ENCODE measurements around the gene STYXL1. TPM values are rescaled to one million over a fixed set of nuclear protein-coding genes. Genes with fewer than 3 reads are reported as not detected.
A peak's percentile ranks its signal among the peaks of the same experiment; 100 is the strongest.

Gene STYXL1
- total and polyA plus RNA-seq, 2 experiments from 2014 or later: 56.3 to 70.1 TPM

DNA sequence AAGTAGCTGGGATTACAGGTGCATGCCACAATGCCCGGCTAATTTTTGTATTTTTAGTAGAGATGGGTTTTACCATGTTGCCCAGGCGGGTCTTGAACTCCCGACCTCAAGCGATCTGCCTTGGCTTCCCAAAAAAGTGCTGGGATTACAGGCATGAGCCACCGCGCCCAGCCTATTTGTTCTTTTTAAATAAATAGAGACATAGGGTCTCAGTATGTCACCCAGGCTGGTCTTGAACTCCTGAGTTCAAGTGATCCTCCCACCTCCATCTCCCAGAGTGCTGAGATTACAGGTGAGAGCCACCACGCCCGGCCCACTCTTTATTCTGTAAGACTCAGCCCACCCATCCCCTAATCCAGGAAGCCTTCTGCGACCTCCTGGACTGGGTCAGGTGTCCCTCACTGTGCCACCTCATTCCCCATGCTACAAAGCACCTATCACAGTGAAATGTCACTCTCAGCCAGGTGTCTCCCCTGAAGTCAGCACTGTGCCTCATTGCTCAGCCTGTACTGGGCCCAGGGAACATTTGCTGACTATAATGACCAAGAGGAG is 56.2 kb downstream of the STYXL1 start:
- WGBS (ENCODE audit: low lambda C conversion rate, missing lambda C conversion rate): 98% methylated on average over 9 of the region's 9 CpGs
- H4K20me1 ChIP-seq (ENCODE audit: insufficient read depth, poor library complexity, severe bottlenecking): no peaks in the 10 kb centered on the region
- H3K79me2 ChIP-seq: no peaks in the 10 kb centered on the region
- peak overlapping the region; percentile 33 for H3K4me2 ChIP-seq
- TF ChIP-seq EZH2 (IDR thresholded peaks at IDR 0.05; ENCODE audit: borderline replicate concordance) (no peak), EZH2phosphoT487 (IDR thresholded peaks at IDR 0.05; ENCODE audit: low read depth, severe bottlenecking, unreplicated experiment) (no peak)
- TF ChIP-seq, protein P1, sequence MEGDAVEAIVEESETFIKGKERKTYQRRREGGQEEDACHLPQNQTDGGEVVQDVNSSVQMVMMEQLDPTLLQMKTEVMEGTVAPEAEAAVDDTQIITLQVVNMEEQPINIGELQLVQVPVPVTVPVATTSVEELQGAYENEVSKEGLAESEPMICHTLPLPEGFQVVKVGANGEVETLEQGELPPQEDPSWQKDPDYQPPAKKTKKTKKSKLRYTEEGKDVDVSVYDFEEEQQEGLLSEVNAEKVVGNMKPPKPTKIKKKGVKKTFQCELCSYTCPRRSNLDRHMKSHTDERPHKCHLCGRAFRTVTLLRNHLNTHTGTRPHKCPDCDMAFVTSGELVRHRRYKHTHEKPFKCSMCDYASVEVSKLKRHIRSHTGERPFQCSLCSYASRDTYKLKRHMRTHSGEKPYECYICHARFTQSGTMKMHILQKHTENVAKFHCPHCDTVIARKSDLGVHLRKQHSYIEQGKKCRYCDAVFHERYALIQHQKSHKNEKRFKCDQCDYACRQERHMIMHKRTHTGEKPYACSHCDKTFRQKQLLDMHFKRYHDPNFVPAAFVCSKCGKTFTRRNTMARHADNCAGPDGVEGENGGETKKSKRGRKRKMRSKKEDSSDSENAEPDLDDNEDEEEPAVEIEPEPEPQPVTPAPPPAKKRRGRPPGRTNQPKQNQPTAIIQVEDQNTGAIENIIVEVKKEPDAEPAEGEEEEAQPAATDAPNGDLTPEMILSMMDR (IDR thresholded peaks at IDR 0.05; ENCODE audit: poor library complexity): no peak
- no peak for DNase-seq (ENCODE audit: low spot score)
- H3K4me1 ChIP-seq (ENCODE audit: insufficient read depth): peaks cover 8% of the 10 kb centered on the region
- no peaks in the 10 kb centered on the region for H3K9me2 ChIP-seq (replicated peaks; ENCODE audit: insufficient read depth)
- H3K27me3 ChIP-seq: no peaks in the 10 kb centered on the region
- no peak overlapping the region for H3K27ac ChIP-seq
- no peaks in the 10 kb centered on the region for H3K9me3 ChIP-seq (ENCODE audit: low read depth)
- no peak overlapping the region for H2AFZ ChIP-seq
- no peak overlapping the region for H3K4me3 ChIP-seq
- no peaks in the 10 kb centered on the region for H3K36me3 ChIP-seq (replicated peaks; ENCODE audit: insufficient read depth, low read depth)

DNA sequence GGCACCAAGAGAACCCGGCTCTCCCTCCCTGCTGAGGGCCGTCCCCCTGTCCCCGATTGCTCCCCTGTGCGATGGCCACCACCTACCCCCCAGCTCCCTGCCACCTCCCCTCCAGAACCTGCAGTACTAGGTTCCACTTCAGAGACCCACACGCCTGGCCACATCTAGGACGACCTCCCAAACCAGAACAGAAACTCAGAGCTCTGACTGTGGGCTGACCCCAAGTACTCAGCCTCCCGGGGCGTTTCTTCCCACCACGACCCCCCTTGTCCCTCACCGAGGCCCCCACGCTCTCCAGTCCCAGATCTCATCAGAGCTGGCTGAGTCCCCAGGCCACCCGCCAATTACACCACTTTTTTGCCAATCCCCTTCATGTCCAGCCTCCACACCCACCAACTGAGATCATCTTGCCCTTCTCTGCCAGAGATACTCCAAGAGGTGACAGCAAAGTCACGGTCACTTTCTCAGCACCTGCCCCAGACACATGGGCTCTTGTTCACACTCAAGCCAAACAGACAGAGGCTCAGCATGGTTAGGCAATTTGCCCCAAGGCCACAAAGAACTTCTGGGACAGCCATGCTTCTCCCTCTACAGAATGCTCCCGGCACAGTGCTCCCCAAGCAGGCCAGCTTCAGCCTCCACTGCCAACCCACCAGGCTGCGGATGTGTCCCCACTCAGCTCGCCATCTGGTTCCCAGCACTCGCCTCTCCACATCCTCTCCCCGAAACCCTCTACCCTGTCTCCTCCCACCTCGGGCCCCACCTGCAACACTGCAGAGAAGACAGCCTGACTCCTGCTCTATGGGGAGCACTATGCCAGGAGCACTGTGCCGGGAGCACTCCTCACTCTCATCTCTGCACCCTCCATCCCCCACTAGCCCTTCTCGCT is 58.1 kb downstream of the STYXL1 start:
- Histone ChIP-seq H3K9me2 (replicated peaks; ENCODE audit: insufficient read depth) (no peaks in the 10 kb centered on the region), H3K4me3 (no peak overlapping the region), H4K20me1 (ENCODE audit: insufficient read depth, poor library complexity, severe bottlenecking) (no peaks in the 10 kb centered on the region), H3K4me1 (ENCODE audit: insufficient read depth) (peaks cover 8% of the 10 kb centered on the region), H3K4me2 (no peak overlapping the region), H3K36me3 (replicated peaks; ENCODE audit: insufficient read depth, low read depth) (no peaks in the 10 kb centered on the region), H3K79me2 (no peaks in the 10 kb centered on the region), H2AFZ (no peak overlapping the region), H3K27me3 (no peaks in the 10 kb centered on the region), H3K27ac (no peak overlapping the region), H3K9me3 (ENCODE audit: low read depth) (no peaks in the 10 kb centered on the region)
- TF ChIP-seq EZH2 (IDR thresholded peaks at IDR 0.05; ENCODE audit: borderline replicate concordance) (no peak), EZH2phosphoT487 (IDR thresholded peaks at IDR 0.05; ENCODE audit: low read depth, severe bottlenecking, unreplicated experiment) (no peak)
- TF ChIP-seq, protein P1 (IDR thresholded peaks at IDR 0.05; ENCODE audit: poor library complexity): no peak
- 79% methylated on average over 17 of the region's 21 CpGs for WGBS (ENCODE audit: low lambda C conversion rate, missing lambda C conversion rate)
- DNase-seq (ENCODE audit: low spot score): no peak

DNA sequence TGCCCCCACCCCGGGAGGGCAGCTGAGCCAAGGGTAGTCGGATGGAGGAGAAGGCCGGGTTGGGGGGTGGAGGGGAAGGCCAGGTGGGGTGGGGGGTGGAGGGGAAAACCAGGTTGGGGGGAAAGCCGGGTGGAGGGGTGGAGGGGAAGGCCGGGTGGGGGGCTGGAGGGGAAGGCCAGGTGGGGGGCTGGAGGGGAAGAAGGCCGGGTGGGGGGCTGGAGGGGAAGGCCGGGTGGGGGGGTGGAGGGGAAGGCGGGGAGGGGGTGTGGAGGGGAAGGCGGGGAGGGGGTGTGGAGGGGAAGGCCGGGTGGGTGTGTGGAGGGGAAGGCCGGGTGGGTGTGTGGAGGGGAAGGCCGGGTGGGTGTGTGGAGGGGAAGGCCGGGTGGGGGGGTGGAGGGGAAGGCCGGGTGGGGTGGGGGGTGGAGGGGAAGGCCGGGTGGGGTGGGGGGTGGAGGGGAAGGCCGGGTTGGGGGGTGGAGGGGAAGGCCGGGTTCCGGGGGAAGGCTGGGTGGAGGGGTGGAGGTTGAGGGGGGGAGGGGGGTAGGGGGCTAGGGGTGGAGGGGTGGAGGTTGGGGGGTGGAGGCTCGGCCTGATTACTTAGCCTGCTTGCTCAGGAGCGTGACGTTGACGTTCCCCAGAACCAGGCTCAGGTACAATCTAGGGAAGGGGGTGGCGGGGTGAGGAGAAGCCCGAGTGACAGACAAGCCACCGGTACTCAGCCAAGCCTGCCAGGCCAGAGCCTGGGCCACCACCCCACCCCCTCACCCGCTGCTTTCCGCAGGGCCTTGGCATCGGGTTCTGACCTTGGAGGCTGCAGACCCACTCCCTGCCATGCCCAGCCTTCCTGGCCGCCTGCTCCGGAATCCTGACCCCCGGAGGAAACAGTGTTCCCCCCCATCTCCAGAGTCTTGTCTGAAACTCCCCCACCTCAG is 59.0 kb downstream of the STYXL1 start:
- no peak overlapping the region for H3K27ac ChIP-seq
- no peaks in the 10 kb centered on the region for H3K27me3 ChIP-seq
- no peaks in the 10 kb centered on the region for H3K36me3 ChIP-seq (replicated peaks; ENCODE audit: insufficient read depth, low read depth)
- H3K4me2 ChIP-seq: no peak overlapping the region
- peaks cover 8% of the 10 kb centered on the region for H3K4me1 ChIP-seq (ENCODE audit: insufficient read depth)
- TF ChIP-seq, protein P1 (IDR thresholded peaks at IDR 0.05; ENCODE audit: poor library complexity): no peak
- TF ChIP-seq EZH2 (IDR thresholded peaks at IDR 0.05; ENCODE audit: borderline replicate concordance) (no peak), EZH2phosphoT487 (IDR thresholded peaks at IDR 0.05; ENCODE audit: low read depth, severe bottlenecking, unreplicated experiment) (no peak)
- no peak overlapping the region for H2AFZ ChIP-seq
- H3K9me2 ChIP-seq (replicated peaks; ENCODE audit: insufficient read depth): no peaks in the 10 kb centered on the region
- H3K79me2 ChIP-seq: no peaks in the 10 kb centered on the region
- H3K4me3 ChIP-seq: no peak overlapping the region
- no peaks in the 10 kb centered on the region for H4K20me1 ChIP-seq (ENCODE audit: insufficient read depth, poor library complexity, severe bottlenecking)
- DNase-seq (ENCODE audit: low spot score): no peak
- no peaks in the 10 kb centered on the region for H3K9me3 ChIP-seq (ENCODE audit: low read depth)
- 67% methylated on average over 3 of the region's 31 CpGs for WGBS (ENCODE audit: low lambda C conversion rate, missing lambda C conversion rate)
